Activated gamma-delta T cell (primary cell): ENCODE measurements around the gene DPP3.
"Not testable (repeated sequence)": the region's sequence is repeated elsewhere in the genome, so short reads cannot be mapped to it uniquely, and the experiment has no call there.

Experiments used
- DNase-seq: peaks from one replicate; lab custom pipeline; 2025; lab: John Stamatoyannopoulos, UW

Gene DPP3

DNA sequence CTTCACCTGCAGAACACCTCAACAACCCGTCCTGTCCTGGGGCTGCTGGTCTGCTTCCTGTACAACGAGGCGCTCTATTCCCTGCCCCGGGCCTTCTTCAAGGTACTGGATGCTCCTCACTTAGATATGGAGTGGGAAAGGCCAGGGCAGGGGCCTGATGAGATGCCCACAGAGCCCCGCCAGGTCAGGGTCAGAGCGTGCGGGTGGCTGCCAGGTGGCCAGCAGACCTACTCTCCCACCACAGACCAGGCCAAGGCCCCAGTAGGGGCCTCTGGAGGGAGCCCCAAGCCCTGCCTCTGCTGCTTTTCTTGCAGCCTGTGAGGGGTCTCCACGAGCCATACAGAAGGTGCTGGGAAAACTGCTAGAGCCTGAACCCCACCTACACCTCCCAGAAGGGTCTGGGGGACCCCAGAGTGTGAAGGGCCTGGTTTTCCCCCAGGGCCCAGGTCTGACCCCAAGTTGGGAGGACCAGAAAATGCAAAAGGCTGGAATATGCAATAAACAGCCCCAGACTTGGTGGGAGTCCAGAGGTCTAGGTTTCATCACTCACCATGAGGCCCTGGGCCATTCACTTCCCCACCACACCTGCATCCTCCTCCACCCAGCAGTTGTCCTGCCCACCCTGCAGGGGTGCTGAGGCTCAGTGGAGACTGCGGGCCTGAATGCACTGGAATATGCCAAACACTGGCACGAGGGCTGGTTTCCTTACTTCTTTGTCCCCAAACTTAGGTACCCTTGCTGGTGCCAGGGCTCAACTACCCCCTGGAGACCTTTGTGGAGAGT, 50.9 kb downstream of the DPP3 start:
- no peak for DNase-seq

DNA sequence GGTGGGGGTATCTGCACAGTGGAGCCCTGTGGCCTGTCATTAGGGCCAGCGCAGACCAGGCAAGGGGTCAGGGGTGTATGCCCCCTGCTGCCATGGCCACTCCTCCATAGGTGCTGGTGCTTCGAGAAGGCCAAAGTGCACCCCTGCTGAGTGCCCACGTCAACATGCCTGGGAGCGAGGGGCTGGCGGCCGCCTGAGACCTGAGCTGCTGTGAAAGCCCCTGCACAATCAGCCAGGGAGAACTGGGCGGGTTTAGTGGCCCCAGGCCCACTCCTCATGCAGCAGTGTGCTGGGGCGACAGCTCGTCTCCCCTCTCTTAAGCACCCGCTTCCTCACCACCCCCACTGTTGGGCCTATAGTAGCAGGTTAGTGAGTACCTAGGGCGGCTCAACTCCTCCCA, 51.6 kb downstream of the DPP3 start:
- DNase-seq, result no peak

DNA sequence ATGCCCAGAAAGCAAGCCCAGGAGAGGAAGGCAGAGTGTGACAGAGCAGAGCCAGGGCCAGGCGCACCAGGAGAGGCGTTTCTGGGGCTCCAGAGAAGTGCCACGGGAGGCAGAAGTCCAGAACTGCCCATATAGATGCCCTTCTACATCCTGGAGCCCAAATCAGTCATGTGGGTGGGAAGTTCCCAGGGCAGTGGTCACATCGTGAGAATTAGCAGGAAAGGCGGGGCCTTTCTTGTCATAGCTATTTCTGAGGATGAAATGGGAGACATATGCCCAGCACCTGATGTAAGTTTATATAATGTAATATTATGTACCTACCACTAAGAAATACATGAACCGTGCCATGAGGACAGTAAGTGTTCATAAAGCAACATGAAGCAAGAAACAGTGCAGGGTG, 52.5 kb downstream of the DPP3 start:
- no peak for DNase-seq

GRCh38 chr11:66539170-66539869, 59.1 kb downstream of the DPP3 start:
- no peak for DNase-seq

- no peak for DNase-seq
Observed at GRCh38 chr11:66539870-66540213, 59.6 kb downstream of the DPP3 start.

- DNase-seq, result not testable (repeated sequence)
Observed at GRCh38 chr11:66540598-66540997, 60.4 kb downstream of the DPP3 start.

- no peak for DNase-seq
Observed at GRCh38 chr11:66541892-66542291, 61.7 kb downstream of the DPP3 start.

GRCh38 chr11:66542362-66542761, 62.1 kb downstream of the DPP3 start:
- DNase-seq, result no peak

DNA sequence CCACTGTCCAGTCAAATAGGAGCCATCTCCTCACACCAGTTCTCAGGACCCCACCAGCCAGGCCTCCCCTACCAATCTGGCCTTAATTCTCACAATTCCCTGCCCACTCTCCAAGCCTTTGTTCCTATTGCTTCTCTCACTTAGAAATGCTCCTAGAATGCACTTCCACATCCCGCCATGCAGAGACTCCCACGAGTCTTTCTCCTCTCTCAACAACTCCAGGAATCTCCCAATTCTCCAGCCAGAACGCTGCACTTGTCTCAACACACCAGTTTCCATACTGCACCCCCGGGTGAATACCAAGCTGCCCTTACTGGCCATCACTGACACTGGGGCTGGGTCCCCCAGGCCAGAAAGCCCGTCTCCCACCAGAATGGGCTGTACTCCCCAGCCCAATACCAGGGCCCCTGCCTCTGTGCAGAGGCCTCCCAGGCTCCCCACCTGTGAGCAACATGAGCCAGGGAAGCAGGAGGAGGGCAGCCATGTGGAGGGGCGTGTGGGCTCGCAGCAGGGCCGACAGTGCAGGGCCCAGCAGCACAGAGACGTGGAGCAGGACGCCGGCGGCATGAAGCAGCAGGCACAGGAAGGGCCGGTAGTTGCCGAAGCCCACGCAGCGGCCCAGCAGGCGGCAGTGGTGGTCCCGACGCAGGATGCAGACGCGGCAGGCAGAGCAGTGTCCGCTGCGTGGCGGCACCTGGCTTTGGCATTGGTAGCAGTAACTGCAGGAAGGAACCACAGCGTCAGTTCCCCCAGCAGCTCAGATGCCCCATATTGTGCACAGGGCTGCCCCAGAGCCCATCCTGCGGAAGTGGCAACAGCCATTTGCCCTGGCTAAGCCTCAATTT, 63.3 kb downstream of the DPP3 start:
- DNase-seq, result peak; percentile 50

DNA sequence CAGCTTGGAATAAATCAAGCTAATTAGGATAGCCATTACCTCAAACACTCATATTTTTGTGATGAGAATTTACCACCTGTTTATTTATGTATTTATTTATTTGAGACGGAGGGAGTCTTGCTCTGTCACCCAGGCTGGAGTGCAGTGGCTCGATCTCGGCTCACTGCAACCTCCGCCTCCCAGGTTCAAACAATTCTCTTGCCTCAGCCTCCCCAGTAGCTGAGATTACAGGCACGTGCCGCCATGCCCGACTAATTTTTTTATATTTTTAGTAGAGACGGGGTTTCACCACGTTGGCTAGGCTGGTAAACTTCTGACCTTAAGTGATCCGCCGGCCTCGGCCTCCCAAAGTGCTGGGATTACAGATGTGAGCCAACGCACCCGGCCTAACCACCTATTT, 64.7 kb downstream of the DPP3 start:
- not testable (repeated sequence) for DNase-seq

- peak; percentile 80 for DNase-seq
Observed at GRCh38 chr11:66545701-66546367, 65.6 kb downstream of the DPP3 start, which contains the start of gene ZDHHC24. Gene ZDHHC24 (minus strand): TSS chr11:66546048. CDS start chr11:66546003, 45 bp downstream.

DNA sequence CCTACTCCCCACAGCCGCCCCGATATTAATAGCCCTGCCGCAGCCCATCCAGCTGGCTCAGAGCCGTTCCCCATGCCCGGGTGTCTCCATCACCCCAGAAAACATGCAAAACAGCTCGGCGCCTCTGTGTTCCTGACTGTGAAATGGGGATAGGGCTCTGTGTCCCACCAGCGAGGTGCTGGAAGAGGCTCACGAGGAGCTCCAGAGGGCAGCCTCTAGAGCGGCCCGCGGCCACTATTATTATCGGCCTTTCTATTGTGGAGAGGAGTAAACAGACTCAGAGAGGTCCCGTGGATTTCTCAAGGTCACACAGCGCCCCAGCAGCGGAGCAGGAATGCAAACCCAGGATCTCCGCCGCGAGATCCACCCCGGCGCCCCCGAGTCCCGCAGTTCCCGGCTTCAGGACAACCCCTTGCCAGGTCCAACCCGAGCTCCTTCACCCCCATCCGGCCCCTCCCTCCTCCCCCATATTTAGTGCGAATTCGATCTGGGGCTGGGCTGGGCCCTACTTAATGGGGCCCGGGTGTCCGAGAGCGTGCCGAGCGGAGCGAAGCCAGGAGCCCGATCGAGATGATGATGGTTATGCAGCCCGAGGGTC, 66.2 kb downstream of the DPP3 start, which contains the start of gene ACTN3:
ACTN3 (plus strand) TSS at position 536 of the 598 bp plus-strand sequence; CDS start at position 571, 35 bp downstream.
- no peak for DNase-seq

- DNase-seq, result no peak
Observed at GRCh38 chr11:66546966-66547661, 66.9 kb downstream of the DPP3 start.

DNA sequence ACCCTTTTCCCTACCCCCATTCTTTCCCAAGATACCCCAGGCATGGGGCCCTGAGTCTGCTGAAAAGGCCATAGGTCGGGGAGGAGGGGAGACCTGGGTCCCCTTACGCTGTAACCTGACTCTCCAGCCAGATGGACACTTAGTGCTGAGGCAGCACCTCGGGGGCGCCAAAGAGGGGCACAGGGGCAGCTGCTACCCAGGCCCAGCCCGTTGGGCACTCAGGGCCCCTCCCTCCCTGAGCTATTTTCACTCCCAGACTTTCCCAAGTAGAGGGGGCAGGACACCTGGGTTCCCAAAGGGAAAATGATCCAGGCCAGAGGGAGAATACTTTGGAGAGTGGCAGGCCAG, 67.4 kb downstream of the DPP3 start:
- no peak for DNase-seq

DNA sequence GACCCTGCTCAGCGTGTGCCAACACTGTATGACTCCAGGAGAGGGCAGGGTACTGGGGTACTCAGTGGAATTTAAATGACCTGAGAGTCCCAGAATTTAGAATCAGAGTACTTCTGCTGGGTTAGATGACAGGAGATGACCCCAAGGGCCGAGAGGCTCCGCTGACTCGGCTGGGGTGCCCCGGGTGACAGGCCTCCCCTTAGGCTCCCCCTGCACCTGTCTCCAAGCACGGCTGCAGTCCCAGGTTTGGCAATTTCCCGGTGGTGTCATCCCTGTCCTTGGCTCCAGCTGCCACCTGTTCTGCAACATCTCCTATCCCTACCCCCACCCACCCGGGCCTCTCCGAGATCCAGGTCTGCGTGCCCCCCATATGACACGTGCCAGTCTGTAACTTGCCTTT, 67.8 kb downstream of the DPP3 start:
- no peak for DNase-seq

DNA sequence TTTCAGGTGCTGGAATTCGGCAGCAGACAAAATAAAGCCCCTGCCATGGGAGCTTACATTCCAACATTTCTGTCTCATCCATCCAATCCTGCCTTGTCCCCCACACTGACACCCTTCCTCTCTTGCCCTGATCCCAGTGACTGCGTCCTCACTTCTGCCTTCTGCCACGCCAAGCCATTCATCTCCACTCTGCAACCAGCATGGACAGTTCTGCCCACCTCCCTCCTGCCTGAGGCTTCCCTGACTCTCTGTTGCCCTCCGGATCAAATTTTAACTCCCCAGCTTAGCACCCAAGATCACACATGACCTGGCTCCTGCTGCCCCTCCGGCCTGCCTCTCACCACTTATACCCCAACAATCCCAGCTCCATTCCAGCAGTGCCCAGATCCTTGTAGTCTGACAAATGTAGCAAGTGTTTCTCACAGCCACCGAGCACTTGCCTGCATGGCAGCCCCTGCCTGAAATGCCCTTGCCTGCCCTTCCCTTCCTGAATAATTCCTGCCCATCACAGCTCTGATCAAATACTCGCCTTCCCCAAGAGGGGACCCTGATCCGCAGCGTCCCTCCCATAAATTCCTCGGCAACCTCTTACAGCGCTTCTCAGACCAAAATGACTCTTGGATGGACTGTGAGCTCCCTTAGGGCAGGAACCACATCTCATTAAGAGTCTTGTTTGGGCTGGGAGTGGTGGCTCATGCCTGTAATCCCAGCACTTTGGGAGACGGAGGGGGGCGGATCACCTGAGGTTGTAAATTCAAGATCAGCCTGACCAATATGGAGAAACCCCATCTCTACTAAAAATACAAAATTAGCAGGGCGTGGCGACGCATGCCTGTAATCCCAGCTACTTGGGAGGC, 68.8 kb downstream of the DPP3 start:
- no peak for DNase-seq

- DNase-seq, result no peak
Observed at GRCh38 chr11:66549696-66550095, 69.5 kb downstream of the DPP3 start.

GRCh38 chr11:66550887-66551286, 70.7 kb downstream of the DPP3 start:
- no peak for DNase-seq

- DNase-seq, result no peak
Observed at GRCh38 chr11:66554602-66555001, 74.4 kb downstream of the DPP3 start.

DNA sequence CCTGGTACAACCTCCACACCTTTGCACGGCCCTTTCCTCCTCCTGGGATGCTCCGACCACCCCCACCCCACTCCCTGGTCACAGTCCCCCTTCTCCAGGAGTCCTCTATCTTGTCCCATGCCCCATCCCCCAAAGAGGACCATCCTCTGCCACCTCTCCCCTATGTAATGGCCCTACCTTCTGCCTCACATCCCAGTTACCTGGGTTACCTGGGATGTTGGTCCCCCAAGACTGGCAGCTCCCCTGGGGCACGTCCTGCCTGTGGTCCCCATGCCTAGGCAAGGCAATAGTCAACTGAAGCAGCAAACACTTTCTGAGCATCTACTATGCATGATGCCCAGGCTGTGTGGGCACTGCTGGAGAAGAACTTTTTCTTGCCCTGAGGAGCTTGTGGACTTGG, 75.2 kb downstream of the DPP3 start:
- DNase-seq, result no peak
